Adipose tissue (tissue), 3 donors: ENCODE measurements around the gene HPCA. TPM values are rescaled to one million over a fixed set of nuclear protein-coding genes. Genes with fewer than 3 reads are reported as not detected.

Experiments used
- H3K27ac ChIP-seq: one replicate; pipeline ENCODE4 v1.5.1; 2013; ENCODE audit warnings: low read depth, low read length
- WGBS, 3 donors: extraction: QIAGEN DNeasy Blood & Tissue Kit; methylation state at CpG; one replicate each; pipeline ENCODE4 v1.1.7; 2013; 5-methylcytosine and 5-hydroxymethylcytosine counted together
- polyA plus RNA-seq, 3 donors: library from polyadenylated mRNA; stranded (reverse); fragments of 200-250 nt; gene quantifications; one replicate each; pipeline ENCODE4 v1.2.3, GENCODE V29; 2013
- donor health status: healthy with polysubstance abuse.
- donor health status: Bipolar disorder and iron deficiency.
- donor health status: healthy.

The HPCA gene
- polyA plus RNA-seq, 3 donors = 0.04 to 1.1 (median 0.25) TPM

- 68 to 72% (median 69%) methylated on average over 15 to 16 of the region's 16 CpGs for WGBS, 3 donors
- H3K27ac ChIP-seq = no peak overlapping the region
Measured at GRCh38 chr1:32869923-32870614, 16.2 kb upstream of the HPCA start.

- H3K27ac ChIP-seq = no peak within 1 kb of the TSS
- WGBS, 3 donors = 1 to 4% (median 2%) methylated on average over 73 to 90 of the region's 99 CpGs
Measured at GRCh38 chr1:32870615-32871363, 15.5 kb upstream of the HPCA start, which contains the start of gene FNDC5. Gene FNDC5, minus strand, starts transcription at chr1:32870912.

GRCh38 chr1:32871364-32872191, 14.7 kb upstream of the HPCA start:
- no peak overlapping the region for H3K27ac ChIP-seq
- 38 to 54% (median 43%) methylated on average over 13 of the region's 13 CpGs for WGBS, 3 donors

- H3K27ac ChIP-seq = no peak overlapping the region
Measured at GRCh38 chr1:32872192-32872460, 14.2 kb upstream of the HPCA start.

GRCh38 chr1:32873484-32873883, 12.8 kb upstream of the HPCA start:
- WGBS, 3 donors = 73 to 90% (median 81%) methylated on average over 5 of the region's 5 CpGs
- no peak overlapping the region for H3K27ac ChIP-seq

More at GRCh38 chr1:32872192-32872460, 14.2 kb upstream of the HPCA start:
- WGBS, 3 donors = 48 to 54% (median 50%) methylated on average over 7 of the region's 7 CpGs

GRCh38 chr1:32874860-32875752, 11.2 kb upstream of the HPCA start:
- no peak overlapping the region for H3K27ac ChIP-seq
- 62 to 83% (median 82%) methylated on average over 5 of the region's 5 CpGs for WGBS, 3 donors

GRCh38 chr1:32876341-32877210, 9.7 kb upstream of the HPCA start:
- no peak overlapping the region for H3K27ac ChIP-seq
- 20 to 33% (median 31%) methylated on average over 16 of the region's 16 CpGs for WGBS, 3 donors

- WGBS, 3 donors = 64 to 71% (median 64%) methylated on average over 13 of the region's 13 CpGs
Measured at GRCh38 chr1:32877211-32878110, 8.8 kb upstream of the HPCA start.

GRCh38 chr1:32878183-32878582, 8.1 kb upstream of the HPCA start:
- WGBS, 3 donors = 66 to 77% (median 72%) methylated on average over 6 of the region's 6 CpGs
- no peak overlapping the region for H3K27ac ChIP-seq

More at GRCh38 chr1:32877211-32878110, 8.8 kb upstream of the HPCA start:
- no peak overlapping the region for H3K27ac ChIP-seq

- 72 to 82% (median 73%) methylated on average over 5 of the region's 5 CpGs for WGBS, 3 donors
- no peak overlapping the region for H3K27ac ChIP-seq
Measured at GRCh38 chr1:32878637-32879041, 7.7 kb upstream of the HPCA start.

GRCh38 chr1:32881291-32881690, 5.0 kb upstream of the HPCA start:
- no peak overlapping the region for H3K27ac ChIP-seq
- WGBS, 3 donors = 66 to 81% (median 74%) methylated on average over 5 of the region's 5 CpGs

GRCh38 chr1:32881871-32882850, 4.1 kb upstream of the HPCA start:
- 21 to 29% (median 25%) methylated on average over 22 of the region's 22 CpGs for WGBS, 3 donors
- no peak overlapping the region for H3K27ac ChIP-seq

GRCh38 chr1:32883338-32884031, 2.8 kb upstream of the HPCA start:
- 72 to 79% (median 74%) methylated on average over 7 of the region's 7 CpGs for WGBS, 3 donors
- H3K27ac ChIP-seq = no peak overlapping the region

- 59 to 67% (median 60%) methylated on average over 4 of the region's 4 CpGs for WGBS, 3 donors
Measured at GRCh38 chr1:32884032-32884372, 2.3 kb upstream of the HPCA start.

GRCh38 chr1:32884726-32885125, 1.6 kb upstream of the HPCA start:
- WGBS, 3 donors = 35 to 44% (median 38%) methylated on average over 12 of the region's 12 CpGs
- no peak overlapping the region for H3K27ac ChIP-seq

More at GRCh38 chr1:32884032-32884372, 2.3 kb upstream of the HPCA start:
- H3K27ac ChIP-seq = no peak overlapping the region
